ENCODE measurements around the gene NELL1.

The NELL1 gene

GRCh38 chr11:21511835-21512440 is 842.6 kb downstream of the NELL1 start:
- peak; percentile 80 to 89 (median 86) for DNase-seq

GRCh38 chr11:21514316-21514715 is 844.9 kb downstream of the NELL1 start:
- peak in 1 of 4 experiments; percentile 15 for DNase-seq

- DNase-seq, result no peak
Measured at GRCh38 chr11:21520244-21520643, 850.9 kb downstream of the NELL1 start.

GRCh38 chr11:21529187-21529586 is 859.8 kb downstream of the NELL1 start:
- DNase-seq, result no peak

- no peak for DNase-seq
Measured at GRCh38 chr11:21534288-21534687, 864.9 kb downstream of the NELL1 start.

GRCh38 chr11:21537980-21538379 is 868.6 kb downstream of the NELL1 start:
- DNase-seq, result no peak

GRCh38 chr11:21541187-21541751 is 871.9 kb downstream of the NELL1 start:
- no peak for DNase-seq

- no peak for DNase-seq
Measured at GRCh38 chr11:21543901-21544300, 874.5 kb downstream of the NELL1 start.

- DNase-seq, result no peak
Measured at GRCh38 chr11:21545699-21546098, 876.3 kb downstream of the NELL1 start.

GRCh38 chr11:21546703-21547102 is 877.3 kb downstream of the NELL1 start:
- no peak for DNase-seq

- no peak for DNase-seq
Measured at GRCh38 chr11:21552911-21553310, 883.5 kb downstream of the NELL1 start.

GRCh38 chr11:21553795-21554194 is 884.4 kb downstream of the NELL1 start:
- no peak for DNase-seq

GRCh38 chr11:21554284-21554683 is 884.9 kb downstream of the NELL1 start:
- DNase-seq, result no peak

GRCh38 chr11:21556926-21557325 is 887.5 kb downstream of the NELL1 start:
- DNase-seq, result no peak

- DNase-seq, result no peak
Measured at GRCh38 chr11:21560466-21560975, 891.1 kb downstream of the NELL1 start.

GRCh38 chr11:21561581-21561980 is 892.2 kb downstream of the NELL1 start:
- DNase-seq, result no peak

GRCh38 chr11:21564095-21564494 is 894.7 kb downstream of the NELL1 start:
- peak in 1 of 4 experiments; percentile 6 for DNase-seq

GRCh38 chr11:21564833-21565682 is 895.7 kb downstream of the NELL1 start:
- DNase-seq, result no peak

- no peak for DNase-seq
Measured at GRCh38 chr11:21566521-21567117, 897.2 kb downstream of the NELL1 start.

GRCh38 chr11:21567645-21568290 is 898.4 kb downstream of the NELL1 start:
- no peak for DNase-seq

- no peak for DNase-seq
Measured at GRCh38 chr11:21572210-21572609, 902.8 kb downstream of the NELL1 start.

- no peak for DNase-seq
Measured at GRCh38 chr11:21582791-21583190, 913.4 kb downstream of the NELL1 start.

GRCh38 chr11:21588754-21589153 is 919.4 kb downstream of the NELL1 start:
- no peak for DNase-seq

Data from suppressor macrophage (primary cell).